GM21390 (cell line): ENCODE data around the gene SNX32.
A peak's percentile ranks its signal among the peaks of the same experiment; 100 is the strongest.
"Not testable (repeated sequence)": the region's sequence is repeated elsewhere in the genome, so short reads cannot be mapped to it uniquely, and the experiment has no call there.

Source experiments
- ATAC-seq: cut with Tn5 transposase; IDR thresholded peaks from one replicate; pipeline ENCODE4 v1.9.1; 2021; ENCODE audit not compliant: unreplicated experiment

The SNX32 gene

DNA sequence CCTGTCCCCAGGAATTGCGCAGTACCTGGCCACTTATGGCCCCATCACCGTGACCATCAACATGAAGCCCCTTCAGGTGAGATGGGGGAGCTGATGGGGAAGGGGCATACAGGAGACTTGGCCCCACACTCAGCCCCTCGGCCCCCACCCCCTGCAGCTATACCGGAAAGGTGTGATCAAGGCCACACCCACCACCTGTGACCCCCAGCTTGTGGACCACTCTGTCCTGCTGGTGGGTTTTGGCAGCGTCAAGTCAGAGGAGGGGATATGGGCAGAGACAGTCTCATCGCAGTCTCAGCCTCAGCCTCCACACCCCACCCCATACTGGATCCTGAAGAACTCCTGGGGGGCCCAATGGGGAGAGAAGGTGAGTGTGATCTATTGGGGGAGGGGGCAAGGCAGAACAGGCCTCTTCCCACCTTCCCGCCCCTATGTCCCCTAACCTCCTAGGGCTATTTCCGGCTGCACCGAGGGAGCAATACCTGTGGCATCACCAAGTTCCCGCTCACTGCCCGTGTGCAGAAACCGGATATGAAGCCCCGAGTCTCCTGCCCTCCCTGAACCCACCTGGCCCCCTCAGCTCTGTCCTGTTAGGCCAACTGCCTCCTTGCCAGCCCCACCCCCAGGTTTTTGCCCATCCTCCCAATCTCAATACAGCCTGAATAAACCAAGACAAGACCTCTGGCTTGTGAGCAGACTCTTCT lies 49.4 kb downstream of the SNX32 start:
- no peak for ATAC-seq

GRCh38 chr11:65883786-65884715 lies 50.3 kb downstream of the SNX32 start:
- ATAC-seq: no peak

- no peak for ATAC-seq
Observed at GRCh38 chr11:65884716-65885092, 50.9 kb downstream of the SNX32 start.

DNA sequence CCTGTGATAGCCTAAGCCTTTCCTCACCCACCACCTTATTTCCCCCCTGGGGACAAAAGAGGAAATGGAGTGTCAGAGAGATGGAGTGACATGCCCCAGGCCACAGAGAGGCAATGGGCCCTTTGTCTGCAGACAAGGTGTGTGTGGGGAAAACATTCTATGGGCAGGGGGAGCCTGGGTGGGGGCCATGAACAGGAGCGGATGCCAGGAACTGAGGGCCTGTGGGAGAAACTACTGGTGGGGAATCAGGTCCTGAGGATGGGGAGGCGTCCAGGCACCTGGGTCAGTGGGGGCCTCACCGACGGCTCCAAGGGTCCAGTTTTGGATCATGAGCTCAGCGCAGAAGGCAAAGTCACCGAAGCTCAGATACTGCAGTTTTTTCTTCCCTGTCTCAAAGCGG lies 51.5 kb downstream of the SNX32 start:
- no peak for ATAC-seq

GRCh38 chr11:65885808-65886536 lies 52.2 kb downstream of the SNX32 start:
- no peak for ATAC-seq

DNA sequence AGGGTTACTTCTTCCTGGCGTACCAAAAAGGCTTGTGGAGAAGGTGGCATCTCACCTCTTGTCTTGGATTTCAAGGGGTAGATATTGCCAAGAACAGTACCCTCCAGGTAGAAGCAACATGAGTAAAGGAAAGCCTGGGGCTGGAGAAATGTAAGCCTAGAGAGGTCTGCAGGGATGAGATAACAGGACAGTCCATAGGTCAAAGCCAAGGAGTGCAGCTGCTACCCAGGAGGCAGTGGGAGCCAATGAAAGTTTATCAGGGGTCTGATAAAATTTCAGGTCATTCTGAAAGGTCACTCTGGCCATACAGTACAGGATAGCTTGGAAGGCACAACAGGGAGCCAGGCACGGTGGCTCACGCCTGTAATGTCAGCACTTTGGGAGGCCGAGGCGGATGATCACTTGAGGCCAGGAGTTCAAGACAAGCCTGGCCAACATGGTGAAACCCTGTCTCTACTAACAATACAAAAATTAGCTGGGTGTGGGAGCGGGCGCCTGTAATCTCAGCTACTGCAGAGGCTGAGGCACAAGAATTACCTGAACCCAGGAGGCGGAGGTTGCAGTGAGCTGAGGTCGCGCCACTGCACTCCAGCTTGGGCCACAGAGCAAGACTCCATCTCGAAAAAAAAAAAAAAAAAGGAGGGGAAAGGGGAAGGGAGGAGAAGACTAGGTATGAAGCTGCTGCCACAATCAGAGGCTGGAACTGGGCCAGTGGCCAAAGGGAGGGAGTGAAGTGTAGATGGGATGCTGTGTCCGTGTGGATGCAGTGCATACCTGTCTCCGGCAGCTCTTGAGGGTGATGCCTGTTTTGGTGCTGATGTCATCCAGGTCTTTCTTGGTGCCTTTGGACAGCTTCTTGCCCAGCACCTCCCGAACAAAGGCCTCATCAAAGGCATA lies 53.3 kb downstream of the SNX32 start:
- ATAC-seq: no peak

DNA sequence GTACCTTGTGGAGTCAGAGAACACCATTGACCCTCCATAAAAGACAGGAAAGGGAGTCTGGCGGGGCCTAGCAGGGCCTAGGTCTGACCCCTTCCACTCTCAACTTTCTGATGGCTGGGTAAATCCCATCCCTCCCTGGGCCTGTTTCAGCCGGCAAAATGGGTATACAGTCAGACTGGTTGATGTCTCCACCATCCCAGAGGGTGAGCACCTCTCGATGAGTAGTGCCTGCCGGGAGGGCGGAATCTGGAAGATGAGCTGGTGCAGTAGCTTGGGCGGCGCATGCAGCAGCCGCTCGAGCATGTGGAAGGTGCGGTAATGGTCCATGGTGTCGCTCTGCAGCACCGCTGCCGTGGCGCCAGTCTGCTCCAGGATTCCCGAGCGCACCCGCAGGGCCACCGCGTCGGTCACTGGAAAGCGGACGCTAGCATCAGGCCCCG lies 54.0 kb downstream of the SNX32 start:
- no peak for ATAC-seq

DNA sequence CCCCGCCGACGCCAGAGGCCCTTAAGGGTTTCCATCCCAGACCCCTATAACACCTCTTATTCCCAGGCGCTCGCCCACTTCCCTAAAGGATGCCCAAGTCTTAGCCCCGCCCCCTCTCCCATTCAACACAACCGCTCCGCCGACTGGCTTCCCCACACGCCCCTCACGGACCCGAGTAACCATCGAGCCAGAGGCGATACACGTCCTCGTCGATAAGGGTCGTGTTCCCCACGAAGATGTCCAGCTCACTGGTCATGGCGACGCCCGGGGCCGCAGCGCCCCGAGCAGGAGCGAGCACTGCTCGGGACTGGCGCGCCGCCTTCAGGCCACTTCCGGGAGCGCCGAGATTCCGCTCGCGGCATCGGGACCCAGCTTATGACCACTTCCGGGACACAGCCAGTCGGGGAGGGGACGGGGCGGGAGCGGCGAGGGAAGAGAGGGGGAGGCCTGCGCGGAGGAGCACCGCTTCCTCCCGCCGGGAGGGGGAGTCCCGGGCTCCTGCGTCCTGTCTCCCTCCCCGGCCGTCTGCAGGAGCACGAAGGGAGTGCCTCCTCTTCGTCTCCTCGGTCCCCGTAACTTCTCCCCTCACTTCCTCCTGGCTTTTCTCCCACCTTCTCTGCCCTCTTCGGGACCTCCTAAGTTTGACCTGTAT lies 54.5 kb downstream of the SNX32 start, which contains the start of gene FIBP:
Gene FIBP (minus strand): TSS at position 309 of the 652 bp plus-strand sequence. CDS start 53 bp downstream, at position 256.
- peak; percentile 40 for ATAC-seq

GRCh38 chr11:65890324-65891218 lies 56.8 kb downstream of the SNX32 start, which contains the start of gene CCDC85B:
Gene CCDC85B, plus strand, starts transcription at chr11:65890673. Its CDS starts 111 bp downstream, at chr11:65890784.
- ATAC-seq: peak; percentile 54

GRCh38 chr11:65891219-65892136 lies 57.7 kb downstream of the SNX32 start:
- ATAC-seq: no peak

- ATAC-seq: not testable (repeated sequence)
Observed at GRCh38 chr11:65892137-65892540, 58.4 kb downstream of the SNX32 start.

- no peak for ATAC-seq
Observed at GRCh38 chr11:65892661-65893317, 59.0 kb downstream of the SNX32 start.

DNA sequence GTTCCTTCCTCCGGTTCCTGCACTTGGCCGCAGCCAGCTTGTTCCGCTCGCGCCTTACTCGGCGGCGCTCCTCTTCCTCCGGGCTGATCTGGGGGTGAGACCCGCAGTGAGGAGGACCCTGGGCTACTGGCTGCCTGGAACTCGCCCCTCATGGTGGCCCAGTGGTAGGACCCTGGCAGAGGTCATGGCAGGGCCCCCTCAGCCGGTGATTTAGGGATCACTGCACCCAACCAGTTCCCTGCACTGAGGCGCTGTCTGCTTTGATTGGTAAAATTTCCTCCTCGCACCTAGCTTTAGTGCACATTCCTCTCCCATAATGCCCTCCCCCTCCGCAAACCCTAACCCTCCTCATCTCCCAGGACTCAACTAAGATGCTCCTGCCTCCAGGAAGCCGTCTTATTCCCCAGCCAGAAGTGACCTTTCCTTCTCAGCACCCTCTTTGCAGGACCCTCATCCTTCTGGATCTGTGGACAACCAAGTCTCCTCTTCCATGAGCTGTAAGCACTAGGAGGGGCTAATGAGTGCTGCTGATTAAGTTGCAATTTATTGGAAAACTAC lies 60.4 kb downstream of the SNX32 start:
- ATAC-seq: no peak

DNA sequence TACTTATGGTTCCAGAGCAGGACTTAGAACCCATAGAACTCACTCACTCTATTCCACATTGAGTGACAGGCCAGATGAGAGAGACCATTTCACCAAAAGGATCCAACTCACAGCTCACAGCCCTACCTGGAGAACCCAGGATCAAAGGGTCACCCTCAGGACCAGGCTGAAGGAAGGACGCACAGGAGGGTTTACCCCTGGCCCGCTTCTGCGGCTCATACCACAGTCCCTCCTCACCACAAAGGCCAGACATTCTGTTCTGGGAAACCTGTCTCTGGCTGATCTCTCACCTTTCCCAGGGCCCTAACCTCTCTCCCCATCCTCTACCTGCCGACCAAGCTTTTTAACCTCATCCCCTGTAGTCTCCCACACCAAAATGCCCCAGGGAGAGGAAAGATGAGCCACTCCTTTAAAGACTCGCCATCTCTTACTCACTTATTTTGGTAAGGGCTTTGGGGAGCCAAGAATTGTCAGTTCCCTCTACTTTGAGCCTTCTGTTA lies 61.8 kb downstream of the SNX32 start:
- no peak for ATAC-seq

- ATAC-seq: no peak
Observed at GRCh38 chr11:65896034-65896999, 62.6 kb downstream of the SNX32 start.
